ENCODE data around the gene TNK2. TPM values are rescaled to one million over a fixed set of nuclear protein-coding genes. Genes with fewer than 3 reads are reported as not detected.

Gene TNK2
- total and polyA plus RNA-seq, 2 of the 8 experiments (the other 6 are each of a cell fraction or from before 2014, with no cell fraction given), result 10.4 to 33.9 TPM

DNA sequence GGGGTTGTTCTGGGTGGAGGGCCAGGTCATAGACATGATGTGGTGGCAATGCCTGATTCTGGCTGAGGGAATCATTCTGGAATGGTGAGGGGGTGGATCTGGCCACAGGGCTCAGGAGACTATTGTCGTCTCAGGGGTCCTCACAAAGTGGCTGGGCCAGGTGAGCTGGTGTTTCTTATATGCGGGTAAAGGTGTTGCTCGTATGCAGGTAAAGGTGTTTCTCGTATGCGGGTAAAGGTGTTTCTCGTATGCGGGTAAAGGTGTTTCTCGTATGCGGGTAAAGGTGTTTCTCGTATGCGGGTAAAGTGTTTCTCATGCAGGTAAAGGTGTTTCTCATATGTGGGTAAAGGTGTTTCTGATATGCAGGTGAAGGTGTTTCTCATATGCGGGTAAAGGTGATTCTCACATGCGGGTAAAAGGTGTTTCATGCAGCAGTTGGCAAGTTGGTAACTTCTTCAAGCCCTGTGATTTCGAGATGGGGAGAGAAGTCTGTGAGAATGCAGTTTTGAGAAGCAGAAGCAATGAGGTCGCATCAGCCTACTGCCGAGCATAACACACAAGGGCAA is 86.1 kb downstream of the TNK2 start (continued):
- TF ChIP-seq, protein P1, sequence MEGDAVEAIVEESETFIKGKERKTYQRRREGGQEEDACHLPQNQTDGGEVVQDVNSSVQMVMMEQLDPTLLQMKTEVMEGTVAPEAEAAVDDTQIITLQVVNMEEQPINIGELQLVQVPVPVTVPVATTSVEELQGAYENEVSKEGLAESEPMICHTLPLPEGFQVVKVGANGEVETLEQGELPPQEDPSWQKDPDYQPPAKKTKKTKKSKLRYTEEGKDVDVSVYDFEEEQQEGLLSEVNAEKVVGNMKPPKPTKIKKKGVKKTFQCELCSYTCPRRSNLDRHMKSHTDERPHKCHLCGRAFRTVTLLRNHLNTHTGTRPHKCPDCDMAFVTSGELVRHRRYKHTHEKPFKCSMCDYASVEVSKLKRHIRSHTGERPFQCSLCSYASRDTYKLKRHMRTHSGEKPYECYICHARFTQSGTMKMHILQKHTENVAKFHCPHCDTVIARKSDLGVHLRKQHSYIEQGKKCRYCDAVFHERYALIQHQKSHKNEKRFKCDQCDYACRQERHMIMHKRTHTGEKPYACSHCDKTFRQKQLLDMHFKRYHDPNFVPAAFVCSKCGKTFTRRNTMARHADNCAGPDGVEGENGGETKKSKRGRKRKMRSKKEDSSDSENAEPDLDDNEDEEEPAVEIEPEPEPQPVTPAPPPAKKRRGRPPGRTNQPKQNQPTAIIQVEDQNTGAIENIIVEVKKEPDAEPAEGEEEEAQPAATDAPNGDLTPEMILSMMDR (IDR thresholded peaks at IDR 0.05; ENCODE audit: control extremely low read depth in 1 of 3, insufficient read depth in 1 of 3, low read depth in 1 of 3, low read length in 3 of 3), result no peak
- TF ChIP-seq RAD21 (IDR thresholded peaks at IDR 0.05 in 1 of 2, conservative IDR thresholded peaks at IDR 0.05 in 1 of 2; ENCODE audit: low read depth in 2 of 2, low read length in 2 of 2) (no peak), RNF2 (IDR thresholded peaks at IDR 0.05; ENCODE audit: borderline replicate concordance, low read depth, low read length, missing control alignments, poor library complexity, severe bottlenecking) (no peak), TBP (IDR thresholded peaks at IDR 0.05; ENCODE audit: low read depth, low read length) (no peak), JUN (IDR thresholded peaks at IDR 0.05; ENCODE audit: low read depth, low read length) (no peak), ZNF274 (IDR thresholded peaks at IDR 0.05; ENCODE audit: borderline replicate concordance, extremely low read depth, low read length) (no peak)
